HEK293 (cell line): ENCODE data around the gene ANGPTL2.

Experiments
- CTCF ChIA-PET: fragments of 350-600 bp; formaldehyde crosslinking; extraction: SDS; loops from one replicate; lab custom pipeline; 2021; ENCODE audit warnings: antibody characterized with exemption; lab: Yijun Ruan, JAX
- POLR2A ChIA-PET: fragments of 300-600 bp; formaldehyde crosslinking; extraction: SDS; loops from one replicate; lab custom pipeline; 2020; ENCODE audit warnings: antibody characterized with exemption, inconsistent platforms; lab: Yijun Ruan, JAX
- H3K27ac ChIP-seq: fragments of 200-500 bp; sonication (Bioruptor generic); 2 replicates; pipeline ENCODE4 v1.5.1; 2014; ENCODE audit warnings: low read depth, low read length, control low read depth, inconsistent platforms; ENCODE audit errors: extremely low read depth
- H3K36me3 ChIP-seq, 2 experiments: fragments of 200-500 bp in 1 of 2; sonication (Bioruptor generic) in 1 of 2; 1 replicate in 1 of 2; 2 replicates in 1 of 2; pipeline ENCODE4 v1.5.1; 2014 to 2017; ENCODE audit warnings: inconsistent platforms in 2 of 2, low read length in 2 of 2; ENCODE audit not compliant: control insufficient read depth in 2 of 2, insufficient read depth in 1 of 2
- H3K4me1 ChIP-seq: fragments of 200-500 bp; sonication (Bioruptor generic); 2 replicates; pipeline ENCODE4 v1.5.1; 2014; ENCODE audit warnings: mild to moderate bottlenecking, low read length, inconsistent platforms; ENCODE audit not compliant: control insufficient read depth, insufficient read depth
- H3K4me3 ChIP-seq: 2 replicates; pipeline ENCODE4 v1.5.1; 2011; ENCODE audit warnings: low read depth, mild to moderate bottlenecking, control low read depth, low read length, moderate library complexity
- H3K9me3 ChIP-seq: fragments of 200-500 bp; sonication (Bioruptor generic); 2 replicates; pipeline ENCODE4 v1.5.1; 2014; ENCODE audit warnings: low read depth, low read length, inconsistent platforms; ENCODE audit not compliant: control insufficient read depth, insufficient read depth
- KLF9 ChIP-seq: fragments of 450-650 bp; formaldehyde crosslinking; IDR thresholded peaks from 2 replicates; pipeline ENCODE4 v1.5.1; 2016; ENCODE audit warnings: missing biosample characterization, missing genetic modification characterization, low read depth
- PRDM1 ChIP-seq: fragments of 450-650 bp; formaldehyde crosslinking; IDR thresholded peaks from 2 replicates; pipeline ENCODE4; 2016; ENCODE audit warnings: missing biosample characterization, missing genetic modification characterization
- TRIM28 ChIP-seq: IDR thresholded peaks from 2 replicates; pipeline ENCODE4 v1.6.1; 2011; ENCODE audit warnings: low read length, control low read depth, borderline replicate concordance
- YY1 ChIP-seq: fragments of 450-650 bp; formaldehyde crosslinking; IDR thresholded peaks from 2 replicates; pipeline ENCODE4 v1.5.1; 2018; ENCODE audit warnings: missing biosample characterization, missing genetic modification characterization
- ZFP69B ChIP-seq: fragments of 450-650 bp; formaldehyde crosslinking; IDR thresholded peaks from 2 replicates; pipeline ENCODE4 v1.5.1; 2016; ENCODE audit warnings: missing biosample characterization, missing genetic modification characterization
- ZIC2 ChIP-seq: fragments of 450-650 bp; formaldehyde crosslinking; IDR thresholded peaks from 2 replicates; pipeline ENCODE4 v1.5.1; 2016; ENCODE audit warnings: missing biosample characterization, missing genetic modification characterization
- ZNF121 ChIP-seq: fragments of 450-650 bp; formaldehyde crosslinking; IDR thresholded peaks from 2 replicates; pipeline ENCODE4 v1.5.1; 2016; ENCODE audit warnings: missing biosample characterization, missing genetic modification characterization
- ZNF16 ChIP-seq: fragments of 450-650 bp; formaldehyde crosslinking; IDR thresholded peaks from 2 replicates; pipeline ENCODE4 v1.5.1; 2016; ENCODE audit warnings: low read depth, missing biosample characterization, missing genetic modification characterization
- ZNF175 ChIP-seq: fragments of 450-650 bp; formaldehyde crosslinking; IDR thresholded peaks from 2 replicates; pipeline ENCODE4 v1.5.1; 2016; ENCODE audit warnings: missing biosample characterization, missing genetic modification characterization
- ZNF274 ChIP-seq, 2 experiments: fragments of 200-500 bp in 1 of 2; fragments of 450-650 bp in 1 of 2; sonication (Bioruptor generic) in 1 of 2; formaldehyde crosslinking in 1 of 2; IDR thresholded peaks; 2 replicates each; pipeline versions ENCODE4 v1.5.1 to v1.6.1; 2014 to 2016; ENCODE audit warnings: borderline replicate concordance in 1 of 2, inconsistent platforms in 1 of 2, low read length in 1 of 2, missing biosample characterization in 1 of 2, missing genetic modification characterization in 1 of 2
- ZNF350 ChIP-seq: fragments of 450-650 bp; formaldehyde crosslinking; IDR thresholded peaks from 2 replicates; pipeline ENCODE4 v1.5.0; 2017; ENCODE audit warnings: missing biosample characterization, mild to moderate bottlenecking, missing genetic modification characterization
- ZNF366 ChIP-seq: fragments of 450-650 bp; formaldehyde crosslinking; conservative IDR thresholded peaks from 2 replicates; pipeline ENCODE4 v1.5.1; 2016; ENCODE audit warnings: missing biosample characterization, missing genetic modification characterization
- ZNF394 ChIP-seq: fragments of 450-650 bp; formaldehyde crosslinking; IDR thresholded peaks from 2 replicates; pipeline ENCODE4 v1.5.1; 2016; ENCODE audit warnings: missing biosample characterization, missing genetic modification characterization, mild to moderate bottlenecking, moderate library complexity, borderline replicate concordance
- ZNF549 ChIP-seq: fragments of 450-650 bp; IDR thresholded peaks from 2 replicates; pipeline ENCODE4 v1.5.1; 2018; ENCODE audit warnings: missing biosample characterization, missing genetic modification characterization, mild to moderate bottlenecking, inconsistent platforms, moderate library complexity
- ZNF561 ChIP-seq: fragments of 450-650 bp; IDR thresholded peaks from 2 replicates; pipeline ENCODE4 v1.5.1; 2018; ENCODE audit warnings: missing biosample characterization, missing genetic modification characterization, borderline replicate concordance
- ZNF623 ChIP-seq: fragments of 450-650 bp; formaldehyde crosslinking; IDR thresholded peaks from 2 replicates; pipeline ENCODE4 v1.5.1; 2016; ENCODE audit warnings: missing biosample characterization, missing genetic modification characterization
- ZNF677 ChIP-seq: fragments of 450-650 bp; IDR thresholded peaks from 2 replicates; pipeline ENCODE4 v1.5.0; 2018; ENCODE audit warnings: missing biosample characterization, mild to moderate bottlenecking, missing genetic modification characterization, moderate library complexity
- TF ChIP-seq, protein P1 (sequence below): fragments of 450-650 bp; formaldehyde crosslinking; IDR thresholded peaks from 2 replicates; pipeline ENCODE4 v1.5.1; 2016; ENCODE audit warnings: missing biosample characterization, missing genetic modification characterization
- TF ChIP-seq, protein P2 (sequence below): fragments of 450-650 bp; formaldehyde crosslinking; IDR thresholded peaks from 2 replicates; pipeline ENCODE4 v1.5.0; 2017; ENCODE audit warnings: missing biosample characterization, missing genetic modification characterization, borderline replicate concordance
- TF ChIP-seq, protein P3 (sequence below): fragments of 450-650 bp; formaldehyde crosslinking; IDR thresholded peaks from 2 replicates; pipeline ENCODE4 v1.5.1; 2016; ENCODE audit warnings: missing biosample characterization, missing genetic modification characterization

The ANGPTL2 gene

DNA sequence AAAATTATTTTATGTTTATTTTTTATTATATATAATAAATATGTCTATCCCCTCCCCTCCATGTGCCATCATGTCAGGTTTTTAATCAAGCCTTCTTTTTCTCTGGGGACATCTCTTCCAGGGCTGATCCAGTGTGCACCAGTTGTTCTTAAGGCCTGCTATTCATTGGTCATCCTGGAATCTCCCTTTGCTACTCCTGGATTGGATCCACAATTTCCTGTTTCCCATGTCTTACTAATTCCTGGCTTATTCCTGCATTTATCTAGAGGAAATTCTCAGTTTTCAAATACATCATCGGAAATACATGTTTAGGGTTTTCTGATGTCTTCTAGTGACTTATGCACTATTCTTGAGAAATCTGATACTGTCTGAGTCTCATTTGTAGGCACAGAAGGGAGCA is 56.8 kb downstream of the ANGPTL2 start (continued):
- TF ChIP-seq, protein P1, sequence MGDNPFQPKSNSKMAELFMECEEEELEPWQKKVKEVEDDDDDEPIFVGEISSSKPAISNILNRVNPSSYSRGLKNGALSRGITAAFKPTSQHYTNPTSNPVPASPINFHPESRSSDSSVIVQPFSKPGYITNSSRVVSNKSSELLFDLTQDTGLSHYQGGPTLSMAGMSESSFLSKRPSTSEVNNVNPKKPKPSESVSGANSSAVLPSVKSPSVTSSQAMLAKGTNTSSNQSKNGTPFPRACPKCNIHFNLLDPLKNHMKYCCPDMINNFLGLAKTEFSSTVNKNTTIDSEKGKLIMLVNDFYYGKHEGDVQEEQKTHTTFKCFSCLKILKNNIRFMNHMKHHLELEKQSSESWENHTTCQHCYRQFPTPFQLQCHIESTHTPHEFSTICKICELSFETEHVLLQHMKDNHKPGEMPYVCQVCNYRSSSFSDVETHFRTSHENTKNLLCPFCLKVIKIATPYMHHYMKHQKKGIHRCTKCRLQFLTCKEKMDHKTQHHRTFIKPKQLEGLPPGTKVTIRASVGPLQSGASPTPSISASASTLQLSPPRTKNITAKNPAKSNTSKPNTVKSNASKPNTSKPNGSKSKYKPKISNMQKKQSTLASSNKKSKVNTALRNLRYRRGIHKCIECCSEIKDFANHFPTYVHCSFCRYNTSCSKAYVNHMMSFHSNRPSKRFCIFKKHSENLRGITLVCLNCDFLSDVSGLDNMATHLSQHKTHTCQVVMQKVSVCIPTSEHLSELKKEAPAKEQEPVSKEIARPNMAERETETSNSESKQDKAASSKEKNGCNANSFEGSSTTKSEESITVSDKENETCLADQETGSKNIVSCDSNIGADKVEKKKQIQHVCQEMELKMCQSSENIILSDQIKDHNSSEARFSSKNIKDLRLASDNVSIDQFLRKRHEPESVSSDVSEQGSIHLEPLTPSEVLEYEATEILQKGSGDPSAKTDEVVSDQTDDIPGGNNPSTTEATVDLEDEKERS (tag by site-specific recombination), result no peak
- TF ChIP-seq KLF9 (no peak), ZNF623 (tag by site-specific recombination) (no peak), PRDM1 (no peak)
- TF ChIP-seq, protein P2, sequence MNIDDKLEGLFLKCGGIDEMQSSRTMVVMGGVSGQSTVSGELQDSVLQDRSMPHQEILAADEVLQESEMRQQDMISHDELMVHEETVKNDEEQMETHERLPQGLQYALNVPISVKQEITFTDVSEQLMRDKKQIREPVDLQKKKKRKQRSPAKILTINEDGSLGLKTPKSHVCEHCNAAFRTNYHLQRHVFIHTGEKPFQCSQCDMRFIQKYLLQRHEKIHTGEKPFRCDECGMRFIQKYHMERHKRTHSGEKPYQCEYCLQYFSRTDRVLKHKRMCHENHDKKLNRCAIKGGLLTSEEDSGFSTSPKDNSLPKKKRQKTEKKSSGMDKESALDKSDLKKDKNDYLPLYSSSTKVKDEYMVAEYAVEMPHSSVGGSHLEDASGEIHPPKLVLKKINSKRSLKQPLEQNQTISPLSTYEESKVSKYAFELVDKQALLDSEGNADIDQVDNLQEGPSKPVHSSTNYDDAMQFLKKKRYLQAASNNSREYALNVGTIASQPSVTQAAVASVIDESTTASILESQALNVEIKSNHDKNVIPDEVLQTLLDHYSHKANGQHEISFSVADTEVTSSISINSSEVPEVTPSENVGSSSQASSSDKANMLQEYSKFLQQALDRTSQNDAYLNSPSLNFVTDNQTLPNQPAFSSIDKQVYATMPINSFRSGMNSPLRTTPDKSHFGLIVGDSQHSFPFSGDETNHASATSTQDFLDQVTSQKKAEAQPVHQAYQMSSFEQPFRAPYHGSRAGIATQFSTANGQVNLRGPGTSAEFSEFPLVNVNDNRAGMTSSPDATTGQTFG (tag by site-specific recombination), result no peak
- TF ChIP-seq, all 188 proteins: peak for 0

DNA sequence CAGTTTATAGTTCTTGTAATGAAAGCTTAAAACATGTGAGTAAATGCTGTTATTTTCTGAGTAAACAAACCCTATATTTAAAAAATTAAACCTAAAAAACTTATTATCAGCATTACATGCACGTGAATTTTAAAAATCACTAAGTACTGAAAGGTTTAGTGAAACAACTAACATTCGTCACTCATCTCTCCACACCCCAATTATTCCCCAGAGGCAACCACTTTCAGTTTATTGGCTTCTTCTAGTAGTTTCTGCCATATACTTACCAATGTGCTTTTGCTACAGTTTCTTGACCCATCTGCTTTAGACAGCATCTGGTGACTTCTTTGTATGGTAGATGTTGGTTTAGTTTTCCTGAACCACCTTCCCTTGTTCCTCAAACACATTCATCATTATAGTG is 58.1 kb downstream of the ANGPTL2 start:
- ChIA-PET POLR2A (interaction anchor here (0.6 kb wide), 1 partner anchor 253 kb away, joined by 3 read pairs; no protein-coding TSS in a partner anchor), CTCF (no interaction called here)
- no peaks in the 10 kb centered on the region for H3K4me1 ChIP-seq
- no peak overlapping the region for H3K27ac ChIP-seq
- H3K4me3 ChIP-seq, result no peak overlapping the region
- H3K36me3 ChIP-seq, result peaks cover 0 to 3% of the 10 kb centered on the region in 2 experiments; a peak in 2 of 3 replicates
- H3K9me3 ChIP-seq, result no peaks in the 10 kb centered on the region
- TF ChIP-seq ZNF350 (tag by site-specific recombination) (no peak), TRIM28 (no peak), ZIC2 (tag by site-specific recombination) (no peak), ZNF561 (tag by site-specific recombination) (no peak), ZFP69B (no peak), ZNF549 (no peak), ZNF274 (IDR thresholded peaks at IDR 0.05; ENCODE audit: low read length) (no peak), ZNF274 (tag by site-specific recombination; IDR thresholded peaks at IDR 0.05; ENCODE audit: borderline replicate concordance) (no peak), ZNF175 (tag by site-specific recombination) (no peak), ZNF121 (tag by site-specific recombination) (no peak), YY1 (no peak), ZNF366 (tag by site-specific recombination) (no peak), ZNF394 (tag by site-specific recombination) (no peak), ZNF16 (tag by site-specific recombination) (no peak), ZNF677 (no peak)
- TF ChIP-seq, protein P2 (tag by site-specific recombination), result no peak
- TF ChIP-seq, protein P3, sequence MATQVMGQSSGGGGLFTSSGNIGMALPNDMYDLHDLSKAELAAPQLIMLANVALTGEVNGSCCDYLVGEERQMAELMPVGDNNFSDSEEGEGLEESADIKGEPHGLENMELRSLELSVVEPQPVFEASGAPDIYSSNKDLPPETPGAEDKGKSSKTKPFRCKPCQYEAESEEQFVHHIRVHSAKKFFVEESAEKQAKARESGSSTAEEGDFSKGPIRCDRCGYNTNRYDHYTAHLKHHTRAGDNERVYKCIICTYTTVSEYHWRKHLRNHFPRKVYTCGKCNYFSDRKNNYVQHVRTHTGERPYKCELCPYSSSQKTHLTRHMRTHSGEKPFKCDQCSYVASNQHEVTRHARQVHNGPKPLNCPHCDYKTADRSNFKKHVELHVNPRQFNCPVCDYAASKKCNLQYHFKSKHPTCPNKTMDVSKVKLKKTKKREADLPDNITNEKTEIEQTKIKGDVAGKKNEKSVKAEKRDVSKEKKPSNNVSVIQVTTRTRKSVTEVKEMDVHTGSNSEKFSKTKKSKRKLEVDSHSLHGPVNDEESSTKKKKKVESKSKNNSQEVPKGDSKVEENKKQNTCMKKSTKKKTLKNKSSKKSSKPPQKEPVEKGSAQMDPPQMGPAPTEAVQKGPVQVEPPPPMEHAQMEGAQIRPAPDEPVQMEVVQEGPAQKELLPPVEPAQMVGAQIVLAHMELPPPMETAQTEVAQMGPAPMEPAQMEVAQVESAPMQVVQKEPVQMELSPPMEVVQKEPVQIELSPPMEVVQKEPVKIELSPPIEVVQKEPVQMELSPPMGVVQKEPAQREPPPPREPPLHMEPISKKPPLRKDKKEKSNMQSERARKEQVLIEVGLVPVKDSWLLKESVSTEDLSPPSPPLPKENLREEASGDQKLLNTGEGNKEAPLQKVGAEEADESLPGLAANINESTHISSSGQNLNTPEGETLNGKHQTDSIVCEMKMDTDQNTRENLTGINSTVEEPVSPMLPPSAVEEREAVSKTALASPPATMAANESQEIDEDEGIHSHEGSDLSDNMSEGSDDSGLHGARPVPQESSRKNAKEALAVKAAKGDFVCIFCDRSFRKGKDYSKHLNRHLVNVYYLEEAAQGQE, result no peak
